GM21360 (cell line): ENCODE data around the gene ADAT1.

Source experiments
- ATAC-seq: cut with Tn5 transposase; IDR thresholded peaks from one replicate; pipeline ENCODE4 v1.9.1; 2021; ENCODE audit warnings: mild to moderate bottlenecking, moderate library complexity; ENCODE audit not compliant: unreplicated experiment

The ADAT1 gene

DNA sequence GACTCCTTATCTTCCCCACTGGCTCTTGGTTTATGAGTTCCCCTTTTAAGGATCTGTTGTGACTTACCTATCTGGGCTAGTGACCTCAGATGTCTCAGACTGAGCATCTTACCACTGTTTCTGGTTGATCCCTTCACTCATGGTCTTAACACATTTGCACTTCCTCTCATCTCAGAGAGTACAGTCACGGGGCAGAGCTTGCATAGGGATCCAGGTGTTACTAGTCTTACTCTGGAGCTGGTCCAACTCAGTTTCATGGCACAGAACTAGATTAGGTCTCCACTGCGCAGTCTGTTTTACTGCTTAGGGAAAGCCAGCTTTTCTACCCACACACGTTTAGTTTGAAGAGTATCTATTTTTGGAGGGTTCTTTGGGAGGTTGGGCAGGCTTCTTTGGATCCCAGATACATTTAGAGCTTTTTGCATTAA is 46.7 kb downstream of the ADAT1 start:
- ATAC-seq: peak; percentile 68

DNA sequence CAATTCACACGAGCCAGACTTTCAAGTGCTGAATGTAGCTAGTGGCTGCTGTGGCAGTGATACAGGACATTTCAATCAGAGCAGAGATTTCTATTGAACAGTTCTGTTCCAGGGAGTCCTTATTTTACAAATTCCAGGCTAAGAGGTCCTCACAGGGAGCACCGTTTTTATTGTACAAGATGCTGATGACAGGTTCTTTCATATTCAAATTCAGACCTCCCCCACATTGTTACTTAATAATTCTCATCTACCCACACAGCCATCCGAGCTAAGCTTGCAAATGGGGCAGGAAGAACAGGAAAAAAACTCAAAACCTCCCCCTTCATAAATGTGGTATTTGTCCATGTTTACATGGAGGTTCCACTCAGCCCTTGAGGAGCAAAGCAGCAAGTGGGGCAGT is 47.1 kb downstream of the ADAT1 start:
- ATAC-seq: no peak

DNA sequence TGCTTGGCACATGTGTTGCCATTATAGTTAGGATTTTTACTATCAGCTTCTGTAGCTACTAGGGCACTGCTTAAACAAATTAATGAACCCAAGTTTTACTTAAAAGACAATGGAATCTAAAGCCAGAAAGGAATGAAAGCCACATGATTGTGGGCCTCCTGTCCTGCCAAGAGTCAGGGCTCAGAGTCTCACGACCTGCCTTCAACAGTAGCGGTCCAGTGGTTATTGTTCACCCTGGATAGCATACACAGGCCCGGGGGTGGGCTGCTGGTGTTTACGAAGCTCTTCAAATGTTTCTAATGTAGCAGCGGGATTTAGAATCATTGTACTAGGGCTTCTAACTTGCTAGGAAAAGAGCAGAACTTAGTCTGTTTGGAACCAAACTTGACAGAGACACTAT is 49.1 kb downstream of the ADAT1 start:
- no peak for ATAC-seq

DNA sequence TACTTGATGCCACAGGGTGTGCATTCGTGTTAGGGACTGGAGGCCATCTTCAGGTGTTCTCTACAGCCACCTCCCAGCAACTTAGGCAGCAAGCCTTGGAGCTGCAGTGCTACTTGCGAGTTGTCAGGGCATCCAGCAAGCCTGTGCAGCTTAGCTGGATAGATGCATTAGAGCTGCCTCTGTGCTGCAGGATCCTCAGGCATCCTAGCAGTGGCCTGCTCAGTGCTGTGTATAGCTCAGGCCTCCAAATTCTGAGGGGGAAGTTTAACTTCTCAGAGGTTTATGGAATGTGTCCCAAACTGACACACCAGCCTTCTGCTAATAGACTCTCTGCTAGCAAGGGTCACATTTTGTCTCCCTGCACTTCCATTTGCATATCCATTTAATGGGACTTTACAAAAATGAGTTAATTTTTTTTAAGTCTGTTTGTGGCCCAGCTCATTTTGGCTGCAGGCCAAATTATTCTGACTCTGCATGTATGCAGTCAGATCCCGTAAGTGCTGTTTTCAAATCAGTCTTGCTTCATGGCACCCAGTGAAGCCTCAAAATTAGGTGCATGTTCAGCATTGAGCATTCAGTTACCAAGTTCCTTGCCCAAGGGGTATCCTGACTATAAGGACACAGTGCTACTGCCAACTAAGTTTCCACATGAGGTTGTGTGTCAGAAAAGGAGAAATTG is 50.1 kb downstream of the ADAT1 start:
- no peak for ATAC-seq

DNA sequence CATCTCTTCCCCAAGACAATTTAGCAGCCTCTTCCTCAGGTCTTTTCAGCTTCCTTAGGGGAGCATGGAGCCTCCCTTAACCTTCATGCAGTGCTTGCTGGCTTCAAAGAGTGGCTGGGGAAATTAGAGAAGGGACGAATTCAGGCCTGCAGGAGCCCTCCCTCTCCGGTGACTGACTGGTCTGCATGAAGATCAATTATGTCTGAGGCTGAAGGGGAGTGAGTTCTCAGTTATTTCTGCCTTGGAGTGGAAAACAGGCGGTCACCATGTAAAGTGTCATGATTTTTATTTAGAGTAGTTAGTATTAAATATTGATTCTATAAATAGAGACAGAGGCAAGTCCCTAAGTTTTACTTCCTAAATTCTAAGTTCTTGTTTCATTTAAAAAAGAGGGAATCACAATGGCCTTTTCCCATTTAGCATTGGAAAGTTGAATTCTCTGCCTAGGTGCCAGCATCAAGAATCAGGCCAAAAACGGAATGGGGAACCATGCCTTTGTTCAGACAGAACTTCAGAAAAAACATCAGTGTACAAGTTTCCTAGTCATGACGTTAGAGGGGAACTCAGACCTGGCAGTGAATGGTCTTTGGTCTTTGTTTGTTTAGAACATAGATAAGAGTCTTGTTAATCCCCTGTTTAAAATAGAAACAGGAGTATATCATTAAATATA is 52.5 kb downstream of the ADAT1 start:
- ATAC-seq: peak; percentile 28

DNA sequence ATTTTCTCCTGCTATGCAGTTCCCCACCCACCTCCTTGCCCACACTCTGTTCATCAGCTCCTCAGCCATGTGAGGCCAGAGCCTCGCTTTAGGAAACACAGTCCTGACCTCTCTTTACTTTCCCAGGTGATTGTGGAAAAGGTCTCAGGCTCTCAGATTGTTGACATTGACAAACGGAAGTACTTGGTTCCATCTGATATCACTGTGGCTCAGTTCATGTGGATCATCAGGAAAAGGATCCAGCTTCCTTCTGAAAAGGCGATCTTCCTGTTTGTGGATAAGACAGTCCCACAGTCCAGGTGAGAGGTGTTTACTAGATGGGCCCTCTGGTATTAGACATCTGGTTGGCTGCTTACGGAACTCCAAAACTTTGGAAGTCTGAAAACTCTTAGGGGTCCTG is 55.2 kb downstream of the ADAT1 start:
- no peak for ATAC-seq

DNA sequence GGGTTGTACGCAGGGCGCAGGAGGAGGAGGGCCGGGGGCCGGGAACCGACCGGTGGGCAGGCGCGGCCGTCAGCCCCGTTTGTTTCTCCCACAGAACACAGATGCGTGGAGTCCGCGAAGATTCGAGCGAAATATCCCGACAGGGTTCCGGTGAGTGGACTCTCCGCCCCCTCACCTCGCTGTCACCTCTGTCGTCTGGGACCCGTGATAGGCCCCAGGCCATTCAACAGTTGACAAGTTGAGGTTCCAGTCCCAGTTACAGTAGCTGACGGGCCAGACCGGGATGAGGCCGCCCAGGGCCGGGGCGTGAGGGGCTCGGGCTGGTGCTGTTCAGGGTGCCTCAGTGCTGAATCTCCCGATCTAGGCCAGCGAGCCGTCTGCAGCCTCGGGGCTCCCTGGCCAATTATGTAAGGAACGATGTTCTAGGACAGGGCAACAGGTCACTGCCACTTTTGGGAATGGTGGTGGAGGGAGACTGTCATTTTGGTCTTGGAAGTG is 56.3 kb downstream of the ADAT1 start:
- ATAC-seq: peak; percentile 1

DNA sequence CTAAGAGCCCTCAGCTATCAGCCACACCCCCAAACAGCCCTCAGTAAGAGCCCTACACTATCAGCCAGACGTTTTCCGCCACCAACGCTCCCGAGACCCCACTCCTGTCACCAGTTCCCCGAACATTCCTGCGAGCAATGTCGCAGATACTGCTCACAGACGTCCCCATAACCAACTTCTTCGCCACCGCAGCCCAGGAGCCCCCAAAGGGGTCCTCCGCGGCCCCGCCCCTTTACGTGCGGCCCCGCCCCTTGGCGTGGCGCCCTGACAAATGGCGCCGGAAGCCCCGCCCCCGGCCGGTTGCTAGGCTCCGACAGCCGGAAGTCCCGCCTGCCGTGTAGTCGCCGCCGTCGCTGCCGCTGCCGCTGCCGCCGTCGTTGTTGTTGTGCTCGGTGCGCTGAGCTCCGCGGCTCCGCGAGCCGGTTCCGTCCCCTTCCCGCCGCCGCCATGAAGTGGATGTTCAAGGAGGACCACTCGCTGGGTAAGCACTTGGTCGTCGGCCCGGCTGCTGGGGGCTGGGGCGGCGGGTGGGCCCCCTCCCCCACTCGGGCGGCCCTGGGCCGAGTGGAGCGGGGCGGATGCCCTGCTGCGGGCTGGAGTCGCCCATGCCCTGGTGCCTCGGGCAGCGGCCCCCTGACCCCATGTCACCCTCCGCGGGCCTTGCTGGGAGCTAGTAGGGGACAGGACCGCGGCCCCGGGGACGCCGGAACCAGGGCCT is 56.9 kb downstream of the ADAT1 start, which contains the start of gene GABARAPL2:
Gene GABARAPL2, plus strand, starts transcription at position 340 of the 718 bp plus-strand sequence. Its CDS starts 108 bp downstream, at position 448.
- peak; percentile 60 for ATAC-seq

DNA sequence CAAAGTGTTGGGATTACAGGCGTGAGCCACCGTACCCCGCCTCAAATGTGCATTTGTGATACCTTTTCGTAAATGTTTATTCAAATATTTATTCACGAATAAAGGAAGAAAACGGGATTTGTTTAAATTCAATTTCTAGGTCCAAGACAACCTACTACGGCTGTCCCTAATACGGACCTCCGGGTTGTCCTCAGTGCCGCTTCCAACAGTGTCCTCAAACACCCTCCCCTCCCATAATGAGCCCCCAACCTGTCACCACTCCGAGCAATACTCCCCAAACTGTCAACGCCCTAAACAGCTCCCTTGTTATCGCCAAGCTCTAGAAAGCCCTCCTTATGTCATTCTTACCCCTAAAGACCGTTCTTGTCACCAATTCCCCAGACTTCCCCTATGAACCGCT is 57.4 kb downstream of the ADAT1 start:
- peak; percentile 1 for ATAC-seq

DNA sequence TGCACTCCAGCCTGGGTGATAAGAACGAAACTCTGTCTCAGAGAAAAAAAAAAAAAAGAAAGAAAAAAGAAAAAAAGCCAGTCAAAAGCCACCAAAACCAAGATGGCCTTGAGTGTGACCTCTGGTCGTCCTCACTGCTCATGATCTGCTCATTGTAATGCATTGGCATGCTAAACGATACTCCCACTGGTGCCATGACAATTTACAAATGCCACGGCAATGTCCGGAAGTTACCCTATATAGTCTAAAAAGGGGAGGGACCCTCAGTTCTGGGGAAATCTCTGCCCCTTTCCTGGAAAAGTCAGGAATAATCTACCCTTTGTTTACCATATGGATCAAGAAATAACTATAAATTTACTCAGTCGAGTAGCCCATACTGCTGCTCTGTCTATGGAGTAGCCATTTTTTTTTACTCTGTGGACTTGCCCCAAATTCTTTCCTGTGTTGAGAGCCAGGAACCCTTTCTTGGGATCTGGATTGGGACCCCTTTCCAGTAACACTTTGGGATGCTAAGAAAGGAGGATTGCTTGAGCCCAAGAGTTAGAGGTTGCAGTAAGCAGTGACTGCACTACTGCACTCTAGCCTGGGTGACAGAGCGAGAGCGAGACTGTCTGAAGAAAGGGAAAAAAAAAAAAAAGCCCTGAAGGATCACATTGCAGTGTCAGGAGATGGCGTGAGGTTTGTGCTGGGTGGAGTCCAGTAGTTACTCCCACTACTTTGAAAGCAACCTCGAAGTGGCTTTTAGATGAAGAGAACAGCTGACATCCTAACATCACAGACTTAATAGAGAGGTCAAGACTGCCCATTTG is 63.3 kb downstream of the ADAT1 start:
- ATAC-seq: no peak

DNA sequence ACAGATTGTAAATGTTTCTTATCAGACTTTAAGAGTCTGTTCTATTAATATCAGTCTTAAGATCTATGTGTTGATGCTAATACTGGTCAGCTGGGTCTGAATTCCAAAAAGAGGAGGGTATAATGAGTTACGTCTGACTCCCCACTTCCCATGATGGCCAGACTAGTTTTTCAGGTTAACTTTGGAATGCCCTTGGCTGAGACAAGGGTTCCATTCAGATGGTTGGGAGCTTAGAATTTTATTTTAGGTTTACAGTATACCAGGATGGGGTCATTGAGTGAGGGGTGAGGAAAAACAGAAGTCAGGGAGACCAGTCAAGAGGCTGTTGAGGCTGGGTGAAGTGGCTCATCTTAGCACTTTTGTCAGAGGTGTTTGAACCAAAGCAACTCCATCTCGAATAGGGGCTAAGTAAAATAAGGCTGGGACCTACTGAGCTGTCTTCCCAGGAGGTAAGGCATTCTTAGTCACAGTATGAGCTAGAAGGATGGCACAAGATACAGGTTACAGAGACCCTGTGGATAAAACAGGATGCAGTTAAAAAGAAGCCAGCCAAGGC is 64.2 kb downstream of the ADAT1 start:
- ATAC-seq: no peak

DNA sequence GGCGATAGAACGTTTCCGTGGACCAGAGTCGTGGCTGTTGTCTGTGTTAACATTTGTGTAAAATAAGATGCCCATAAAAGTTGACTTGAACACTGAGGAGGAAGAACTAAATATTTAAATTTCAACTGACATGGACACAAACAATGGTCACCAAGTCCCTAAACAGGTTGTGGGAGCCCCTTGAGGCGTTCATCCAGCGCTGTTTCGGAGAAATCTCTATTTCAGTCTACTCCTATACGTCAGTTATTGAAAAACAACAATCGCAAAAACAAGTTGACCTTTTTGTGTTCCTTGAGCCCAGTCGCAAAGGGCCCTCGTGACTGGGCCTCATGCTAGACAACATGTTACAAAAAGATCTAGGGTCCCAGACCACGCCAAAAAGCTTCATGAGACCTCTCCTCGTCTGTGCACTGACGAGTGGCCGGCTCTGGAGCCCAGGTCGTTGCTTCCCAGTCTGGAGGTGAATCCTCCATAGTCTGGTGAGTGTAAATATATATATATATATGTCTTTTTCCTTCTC is 66.6 kb downstream of the ADAT1 start:
- ATAC-seq: no peak

DNA sequence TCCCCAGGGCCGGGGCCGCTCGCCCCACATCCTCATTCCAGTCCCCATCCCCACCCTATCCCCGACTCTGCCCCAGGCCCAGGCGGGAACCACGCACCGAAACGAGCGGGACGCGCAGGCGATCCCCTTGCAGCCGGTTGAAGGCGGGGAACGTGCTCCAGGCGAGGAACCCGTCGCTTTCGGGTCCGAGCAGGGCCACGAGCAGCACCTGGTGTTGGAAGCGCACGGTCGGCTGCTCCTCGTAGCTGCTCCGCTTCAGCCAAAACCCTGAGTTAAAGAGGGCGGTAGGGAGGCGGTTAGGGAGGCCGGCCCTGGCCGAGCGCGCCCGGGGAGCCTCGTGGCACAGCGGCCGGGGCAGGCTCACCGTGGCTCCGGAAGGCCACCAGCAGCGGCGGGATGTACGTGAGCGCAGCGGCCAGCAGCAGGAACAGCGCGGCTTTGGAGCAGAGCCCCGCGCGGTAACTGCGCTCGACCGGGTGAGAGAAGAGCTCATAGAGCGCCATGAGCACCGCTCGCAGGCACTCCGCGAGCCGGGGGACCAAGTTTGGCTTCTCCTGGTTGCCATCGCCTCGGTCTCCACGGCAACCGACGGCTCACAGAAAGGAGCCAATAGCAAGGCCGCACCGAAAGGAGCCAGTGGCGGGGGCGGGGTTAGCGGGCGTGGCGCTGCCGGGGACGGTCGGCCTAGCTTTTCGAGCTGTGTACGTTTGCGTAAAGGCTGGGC is 67.2 kb downstream of the ADAT1 start, which contains the start of gene TMEM231:
Gene TMEM231, minus strand, starts transcription at position 546 of the 724 bp plus-strand sequence. Its CDS starts 43 bp downstream, at position 503.
- ATAC-seq: peak; percentile 97

DNA sequence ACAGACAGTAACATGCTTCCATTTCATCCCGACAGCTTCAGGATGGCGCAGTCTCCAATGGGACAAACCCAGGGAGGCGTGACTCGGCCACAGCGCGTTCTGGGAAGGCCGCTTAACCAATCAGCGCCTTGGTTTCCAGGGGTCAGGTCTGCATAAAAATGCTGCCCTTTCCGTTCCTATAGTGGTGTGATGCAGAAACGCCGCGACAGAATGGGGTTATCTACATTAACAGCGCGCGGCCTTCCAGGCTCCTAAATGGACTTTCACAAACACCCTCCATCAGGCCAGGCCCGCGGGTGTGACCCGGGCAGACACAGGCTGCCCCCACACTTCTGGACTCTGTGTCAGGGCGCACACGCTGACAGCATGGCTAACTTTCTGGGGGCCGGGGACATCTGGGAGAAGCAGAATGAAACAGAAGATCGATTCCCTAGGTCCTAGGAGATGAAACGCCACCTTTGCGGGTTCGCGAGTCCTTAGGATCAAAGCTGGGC is 67.8 kb downstream of the ADAT1 start:
- peak; percentile 21 for ATAC-seq

DNA sequence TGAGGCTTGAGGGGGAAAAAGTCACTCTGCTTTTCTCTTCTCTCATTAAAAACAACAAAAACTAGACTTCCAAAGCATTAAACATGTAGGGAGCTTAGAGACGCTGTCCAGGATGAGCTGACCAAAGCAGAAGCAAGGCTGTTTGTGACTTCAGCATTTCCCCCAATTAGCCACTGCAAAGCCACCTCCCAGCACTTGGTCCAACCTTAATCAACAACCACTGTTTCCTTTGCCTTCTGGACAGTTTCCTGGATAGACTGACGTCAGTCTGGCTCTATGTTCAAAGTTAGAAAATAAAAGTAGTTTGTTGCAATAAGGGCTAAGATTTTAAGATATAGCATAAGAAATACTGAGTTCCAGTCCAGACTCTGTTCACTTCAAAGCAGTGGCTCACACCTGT is 70.1 kb downstream of the ADAT1 start:
- no peak for ATAC-seq

DNA sequence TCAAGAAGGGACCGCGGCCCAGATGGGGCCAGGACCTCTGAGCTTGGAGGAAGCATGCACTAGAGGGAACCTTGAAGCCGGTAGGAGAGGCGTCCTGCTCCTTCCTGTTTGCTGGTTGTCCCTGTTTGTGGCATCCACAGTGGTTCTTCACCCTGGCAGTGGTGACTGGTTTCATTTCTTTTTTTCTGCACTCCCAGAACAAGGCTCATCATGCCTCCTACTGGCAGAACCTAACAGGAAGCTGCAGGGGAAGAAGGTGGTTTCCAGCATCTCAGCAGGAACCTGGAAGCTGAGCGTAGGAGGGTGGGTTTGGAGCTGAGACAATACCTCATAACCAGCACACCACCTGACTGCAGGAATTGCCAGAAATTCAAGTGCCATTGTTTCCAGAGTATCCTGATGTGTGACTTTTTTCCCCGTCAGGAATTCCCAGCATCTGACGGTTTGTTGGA is 72.8 kb downstream of the ADAT1 start:
- ATAC-seq: peak; percentile 64
